Pancreas (tissue), 10 donors: ENCODE measurements around the gene NAA10. TPM values are rescaled to one million over a fixed set of nuclear protein-coding genes. Genes with fewer than 3 reads are reported as not detected.

Experiments used
- ATAC-seq, 4 donors: fragments of 200-7000 bp; cut with Tn5 transposase; one replicate each; pipeline versions ENCODE4 v1.8.0 to v1.9.1; 2020; ENCODE audit warnings: mild to moderate bottlenecking in 4 of 4, moderate library complexity in 4 of 4
- DNase-seq, 6 donors: peaks; one replicate each; pipeline ENCODE4 v3.0.0-alpha.2; 2020
- FAIRE-seq: peaks from 2 replicates; lab custom pipeline; 2012; peaks lifted over from hg19 to GRCh38; lab: Jason Lieb, UNC
- H3K27ac ChIP-seq, 4 donors: fragments of 200-600 bp; sonication (generic); 1 replicate in 3 of 4; 2 replicates in 1 of 4; pipeline versions ENCODE4 v1.5.0 to v1.8.0; 2020
- H3K27me3 ChIP-seq, 4 donors: fragments of 200-600 bp; one replicate each; pipeline ENCODE4 v1.8.0; 2021
- H3K36me3 ChIP-seq, 3 donors: fragments of 200-600 bp; sonication (generic) in 1 of 3; one replicate each; pipeline versions ENCODE4 v1.5.0 to v1.8.0; 2020 to 2021
- H3K4me1 ChIP-seq, 3 donors: fragments of 200-600 bp; one replicate each; pipeline ENCODE4 v1.8.0; 2021
- H3K4me3 ChIP-seq, 4 donors: fragments of 200-600 bp; sonication (generic) in 2 of 4; one replicate each; pipeline versions ENCODE4 v1.5.0 to v1.8.0; 2020 to 2021
- H3K9me3 ChIP-seq, 4 donors: fragments of 200-600 bp; one replicate each; pipeline ENCODE4 v1.8.0; 2021
- CTCF ChIP-seq, 4 donors: fragments of 200-600 bp; sonication (generic) in 3 of 4; IDR thresholded peaks; one replicate each; pipeline versions ENCODE4 v1.5.0 to v1.8.0; 2021; ENCODE audit warnings: antibody characterized with exemption in 4 of 4
- WGBS, 2 donors: extraction: QIAGEN DNeasy Blood & Tissue Kit; methylation state at CpG; one replicate each; pipeline ENCODE4 v1.1.7; 2013; 5-methylcytosine and 5-hydroxymethylcytosine counted together
- intact Hi-C, 3 donors: fragments of 100-400 bp; cut with DNase I; formaldehyde crosslinking; loops; one replicate each; pipeline versions ENCODE4 v1.11.1 to v1.14.2; 2022
- polyA plus RNA-seq, 2 donors: library from polyadenylated mRNA; stranded (reverse); fragments of 200-250 nt; gene quantifications; one replicate each; pipeline ENCODE4 v1.2.3, GENCODE V29; 2013
- total RNA-seq, 6 donors: library from RNA; stranded (reverse); fragmentation: NEBNext Ultra II Directional in 4 of 6; extraction: Animal tissue kit (Norgen Biotek cat#: 25700) in 4 of 6; gene quantifications; one replicate each; pipeline versions ENCODE4 v1.2.1 to v1.2.4, GENCODE V29; 2021 to 2023
- donor health status: healthy with polysubstance abuse.
- donor health status: DM: no; HTN: no; CAD: no; lungs with moderate emphysema.
- donor health status: DM: no; HTN: no; CAD: no.
- donor health status: control.
- donor health status: control.
- donor health status: Bipolar disorder and iron deficiency.
- donor health status: DM: yes; HTN: yes; CAD: no.
- donor health status: DM: no; HTN: no; CAD: no.
- donor health status: DM: no; HTN: no; CAD: no.
- donor health status: DM: yes; HTN: yes; CAD: no.

Gene NAA10
- total and polyA plus RNA-seq, 8 donors, result 24.5 to 115 (median 44.7) TPM

GRCh38 chrX:153974726-153975286, 40.0 kb upstream of the NAA10 start:
- WGBS, 2 donors, result 59 to 75% methylated on average over 3 of the region's 3 CpGs
- Histone ChIP-seq H3K27ac (peak overlapping the region in 2 of 4 donors; percentile 98 to 99), H3K36me3 (no peaks in the 10 kb centered on the region), H3K27me3 (no peaks in the 10 kb centered on the region), H3K4me1 (peaks cover 0 to 8% (median 0%) of the 10 kb centered on the region in 3 donors), H3K9me3 (no peaks in the 10 kb centered on the region), H3K4me3 (peak overlapping the region in 1 of 4 donors; percentile 66)
- FAIRE-seq (no peak), ATAC-seq (no peak), DNase-seq (peak in 1 of 6 donors; percentile 43)
- intact Hi-C loops, result no loop called here
- no peak for TF ChIP-seq CTCF (IDR thresholded peaks at IDR 0.05)

DNA sequence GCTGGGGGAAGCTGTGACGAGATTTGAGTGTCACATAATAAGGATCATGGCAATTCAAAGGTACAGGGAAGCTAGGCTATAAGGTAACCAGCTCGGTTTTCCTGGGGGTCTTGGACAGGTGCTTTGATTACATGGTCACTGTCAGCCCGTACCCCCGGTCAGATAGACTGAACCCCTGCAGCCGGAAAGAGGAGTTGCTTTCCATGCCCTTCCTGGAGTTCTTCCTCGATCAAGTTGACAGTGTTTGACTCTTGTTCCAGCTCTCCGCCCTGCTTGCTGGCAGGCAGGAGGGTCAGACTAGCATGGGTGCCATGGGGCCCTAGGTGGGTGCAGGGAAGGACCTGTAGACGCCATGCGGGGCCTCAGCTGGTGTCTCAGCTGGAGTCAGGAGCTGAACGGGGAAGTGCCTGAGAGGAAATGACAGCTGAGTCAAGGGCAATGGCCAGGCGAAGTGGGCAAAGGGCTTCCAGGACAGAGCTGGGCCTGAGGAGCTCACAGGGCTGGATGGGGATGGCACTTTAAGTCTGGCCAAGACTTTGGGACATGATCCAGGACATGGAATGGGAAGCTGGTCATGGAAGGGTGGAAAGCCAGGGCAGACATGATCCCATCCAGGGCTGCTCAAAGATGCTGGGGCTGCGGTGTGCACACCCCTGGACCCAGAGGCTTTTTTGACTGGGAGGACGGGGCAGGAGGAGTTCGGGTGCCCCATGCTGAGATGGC, 39.3 kb upstream of the NAA10 start:
- ATAC-seq (no peak), DNase-seq (peak in 3 of 6 donors; percentile 18 to 64 (median 35)), FAIRE-seq (no peak)
- no peaks in the 10 kb centered on the region for H3K36me3 ChIP-seq
- 33 to 50% methylated on average over 14 of the region's 14 CpGs for WGBS, 2 donors
- H3K4me3 ChIP-seq, result peak overlapping the region in 2 of 4 donors; percentile 66 to 92
- TF ChIP-seq CTCF (IDR thresholded peaks at IDR 0.05), result no peak
- peaks cover 0 to 12% (median 0%) of the 10 kb centered on the region in 3 donors for H3K4me1 ChIP-seq
- peak overlapping the region; percentile 94 to 99 (median 98) for H3K27ac ChIP-seq
- H3K9me3 ChIP-seq, result no peaks in the 10 kb centered on the region
- no peaks in the 10 kb centered on the region for H3K27me3 ChIP-seq
- intact Hi-C loops, result no loop called here

GRCh38 chrX:153973127-153974002, 38.5 kb upstream of the NAA10 start:
- DNase-seq (peak in 3 of 6 donors; percentile 39 to 56 (median 41)), FAIRE-seq (no peak), ATAC-seq (no peak)
- Histone ChIP-seq H3K9me3 (no peaks in the 10 kb centered on the region), H3K27ac (peak overlapping the region; percentile 94 to 99 (median 98)), H3K27me3 (no peaks in the 10 kb centered on the region), H3K4me1 (peaks cover 0 to 14% (median 0%) of the 10 kb centered on the region in 3 donors), H3K4me3 (peak overlapping the region; percentile 35 to 92 (median 55)), H3K36me3 (no peaks in the 10 kb centered on the region)
- TF ChIP-seq CTCF (IDR thresholded peaks at IDR 0.05), result no peak
- WGBS, 2 donors, result 11 to 32% methylated on average over 20 of the region's 20 CpGs
- intact Hi-C loops, result no loop called here

DNA sequence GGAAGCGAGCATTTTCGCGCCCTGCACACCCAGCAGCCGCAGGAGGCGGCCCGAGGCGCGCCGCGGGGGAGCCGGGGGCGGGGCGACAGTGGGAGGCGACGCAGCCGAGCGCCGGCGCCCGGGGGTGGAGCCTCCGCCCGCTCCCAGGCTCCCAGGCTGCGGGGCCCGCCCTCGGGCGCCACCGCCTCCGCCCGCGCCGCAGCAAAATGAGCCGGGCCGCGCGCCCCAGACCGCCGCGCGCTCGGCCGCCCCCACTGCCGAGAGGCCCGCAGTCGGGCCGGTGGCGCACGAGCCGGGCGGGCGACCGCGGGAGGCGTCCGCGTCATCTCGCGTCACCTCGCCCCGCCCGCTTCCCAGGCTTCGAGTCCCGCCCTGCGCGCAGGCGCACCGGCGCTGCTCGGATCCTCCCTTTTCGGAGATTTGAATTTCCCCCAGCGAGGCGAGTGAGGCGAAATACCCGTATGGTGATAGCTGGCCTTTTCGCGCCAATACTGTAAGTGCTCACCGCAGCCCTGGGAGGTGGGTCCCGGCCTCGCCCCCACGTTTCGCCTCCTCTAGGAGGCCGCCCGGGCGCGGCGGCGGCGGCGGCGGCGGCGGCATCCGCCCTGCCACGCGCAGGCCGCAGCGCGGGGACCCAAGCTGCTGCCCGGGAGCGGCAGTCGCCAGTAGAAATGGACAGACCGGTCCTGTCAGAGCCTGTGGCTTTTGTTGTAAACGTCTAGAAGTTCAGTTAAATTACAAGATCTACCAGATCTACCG, 37.7 kb upstream of the NAA10 start, which contains the start of gene TMEM187:
Gene TMEM187 (plus strand): TSS at position 387 of the 759 bp plus-strand sequence. CDS start 9,309 bp downstream, outside the sequence.
- Histone ChIP-seq H3K27me3 (no peaks in the 10 kb centered on the region), H3K9me3 (no peaks in the 10 kb centered on the region), H3K27ac (peak within 1 kb of the TSS; percentile 94 to 99 (median 98)), H3K4me1 (peaks cover 0 to 14% (median 0%) of the 10 kb centered on the region in 3 donors), H3K4me3 (peak within 1 kb of the TSS; percentile 66 to 92 (median 78)), H3K36me3 (no peaks in the 10 kb centered on the region)
- peak; percentile 57 to 70 (median 60) for ATAC-seq
- FAIRE-seq, result no peak
- no peak for TF ChIP-seq CTCF (IDR thresholded peaks at IDR 0.05)
- peak; percentile 82 to 94 (median 92) for DNase-seq
- intact Hi-C loops, result no loop called here
- WGBS, 2 donors, result 0 to 4% methylated on average over 15 to 101 of the region's 103 CpGs
